ENCODE data around the gene TMCC1.

GRCh38 chr3:129919357-129919756 is 25.8 kb upstream of the TMCC1 start:
- TF ChIP-seq FOXK2 (IDR thresholded peaks at IDR 0.05) = no peak
- TF ChIP-seq SUZ12 (IDR thresholded peaks at IDR 0.05) = no peak
- TF ChIP-seq ZNF384 (IDR thresholded peaks at IDR 0.05) = no peak
- no peak for TF ChIP-seq PKNOX1 (IDR thresholded peaks at IDR 0.05)
- no peak for TF ChIP-seq ARNT (IDR thresholded peaks at IDR 0.05)
- TF ChIP-seq FOXM1 (IDR thresholded peaks at IDR 0.05; ENCODE audit: borderline replicate concordance) = no peak
- TF ChIP-seq TARDBP (IDR thresholded peaks at IDR 0.05) = no peak
- no peak for TF ChIP-seq SP1 (IDR thresholded peaks at IDR 0.05)
